DLD1 (cell line): ENCODE measurements around the gene SOX12.

Source experiments
- in situ Hi-C: cut with HindIII; loops from 2 replicates; pipeline ENCODE4 v1.10.0; 2017; ENCODE audit warnings: low sequenced_read_pairs

Gene SOX12

GRCh38 chr20:325045-325888 is at the start of gene SOX12:
SOX12 (plus strand) TSS chr20:325552; CDS start chr20:325925, 373 bp downstream.
- in situ Hi-C loops: no loop called here

DNA sequence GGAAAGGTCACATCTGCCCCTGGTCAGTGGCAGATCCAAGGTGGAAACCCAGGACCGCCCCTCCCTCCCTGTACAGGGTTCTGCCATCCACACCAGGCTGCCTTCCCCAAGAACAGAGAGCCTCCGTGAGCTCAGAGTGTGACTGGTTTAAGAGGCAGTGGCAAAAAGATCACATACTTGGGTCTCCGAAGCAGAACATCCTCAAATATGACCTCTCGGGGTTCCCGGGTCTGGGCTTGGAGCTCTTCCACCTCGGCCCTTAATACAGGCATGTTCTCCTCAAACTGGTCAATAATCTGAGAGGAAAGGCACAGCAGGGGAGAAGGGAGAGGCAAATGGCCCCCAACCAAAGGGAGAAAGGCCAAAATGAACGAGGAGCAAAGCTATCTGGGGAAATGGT is 49.6 kb upstream of the SOX12 start:
- in situ Hi-C loops: no loop called here

DNA sequence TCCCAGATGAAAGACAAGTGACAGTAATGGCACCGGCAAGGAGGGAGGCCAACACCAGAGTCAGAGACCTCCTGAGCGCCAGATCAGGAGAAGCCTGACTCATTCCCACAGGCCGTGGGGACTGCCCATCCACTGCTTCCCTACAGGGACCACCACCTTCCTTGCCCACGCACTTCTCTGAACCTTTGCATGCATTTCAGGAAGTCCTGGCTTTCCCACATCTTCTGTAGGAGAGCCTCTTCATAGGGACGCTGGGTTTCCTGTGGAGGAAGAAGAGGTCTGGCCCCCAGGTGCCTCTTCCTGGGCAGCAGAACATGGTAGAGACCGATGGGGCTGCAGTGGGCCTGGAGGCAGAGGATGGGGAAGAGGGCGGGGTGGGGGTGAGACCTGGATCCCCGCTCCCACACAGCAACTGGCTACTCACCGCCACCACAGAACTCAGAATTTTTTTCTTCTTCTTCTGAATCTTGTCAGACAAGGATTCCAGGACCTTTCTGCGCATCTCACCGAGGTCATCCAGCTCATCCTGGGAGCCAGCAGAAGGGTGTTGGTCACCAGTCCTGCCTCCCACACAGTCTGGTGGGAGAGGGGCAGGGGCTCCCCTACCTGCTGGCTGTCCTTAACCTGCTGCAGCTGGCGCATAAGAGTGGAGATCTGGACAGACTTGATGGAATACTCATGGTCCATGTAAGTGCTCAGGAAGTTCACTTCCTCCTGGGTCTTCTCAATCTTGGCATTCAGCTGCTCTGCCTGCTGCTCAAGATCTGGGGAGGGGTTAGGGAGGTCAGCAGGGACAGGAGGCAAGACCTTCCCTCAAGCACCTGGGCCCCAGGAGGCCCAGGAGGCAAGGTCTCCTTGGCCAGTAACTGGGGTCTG is 48.5 kb upstream of the SOX12 start:
- in situ Hi-C loops: no loop called here

GRCh38 chr20:277496-277781 is 47.9 kb upstream of the SOX12 start:
- in situ Hi-C loops: no loop called here

GRCh38 chr20:278181-278580 is 47.2 kb upstream of the SOX12 start:
- in situ Hi-C loops: no loop called here

- in situ Hi-C loops: no loop called here
Measured at GRCh38 chr20:278607-279571, 46.5 kb upstream of the SOX12 start.

GRCh38 chr20:284172-284571 is 41.2 kb upstream of the SOX12 start:
- in situ Hi-C loops: no loop called here

GRCh38 chr20:286508-286907 is 38.8 kb upstream of the SOX12 start:
- in situ Hi-C loops: no loop called here

- in situ Hi-C loops: no loop called here
Measured at GRCh38 chr20:288956-289692, 36.2 kb upstream of the SOX12 start.

GRCh38 chr20:289693-290083 is 35.7 kb upstream of the SOX12 start:
- in situ Hi-C loops: no loop called here

DNA sequence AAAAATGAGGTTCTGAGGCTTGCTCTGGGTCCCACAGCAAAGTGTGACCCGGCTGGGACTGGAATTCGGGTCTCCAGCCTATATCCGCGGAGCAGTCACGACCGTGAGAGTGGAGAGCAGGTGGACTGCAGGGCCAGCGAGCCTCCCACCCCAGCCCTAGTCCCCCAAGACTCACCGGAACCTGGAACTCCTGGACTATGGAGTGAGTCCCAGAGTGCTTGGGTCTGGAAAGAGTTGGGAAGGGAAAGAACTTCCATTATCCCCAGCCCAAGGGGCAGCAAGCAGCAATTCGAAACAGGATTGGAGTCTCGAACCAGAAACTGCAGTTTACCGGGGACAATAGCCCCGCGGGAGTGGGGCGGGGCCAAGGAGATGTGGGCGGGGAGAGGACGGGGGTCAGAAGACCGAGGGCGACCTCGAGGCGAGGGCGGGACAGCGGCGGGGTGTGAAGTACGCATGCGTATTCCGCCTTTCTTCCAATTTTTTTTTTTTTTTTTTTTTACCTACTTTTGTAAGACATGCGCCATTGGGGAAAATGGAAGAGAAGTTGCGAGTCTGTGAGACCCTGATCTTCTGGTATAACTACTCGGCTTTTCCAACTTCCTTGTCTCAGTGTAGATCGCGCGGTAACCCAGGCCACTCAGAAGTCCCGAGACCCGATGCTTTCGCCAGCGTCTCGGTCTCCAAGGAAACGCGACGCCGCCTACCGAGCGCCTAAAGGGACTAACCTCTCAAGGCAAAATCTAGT is 35.1 kb upstream of the SOX12 start, which contains the start of gene C20orf96:
C20orf96 (minus strand) TSS at position 667 of the 748 bp plus-strand sequence; CDS start at position 527, 140 bp downstream.
- in situ Hi-C loops: no loop called here

DNA sequence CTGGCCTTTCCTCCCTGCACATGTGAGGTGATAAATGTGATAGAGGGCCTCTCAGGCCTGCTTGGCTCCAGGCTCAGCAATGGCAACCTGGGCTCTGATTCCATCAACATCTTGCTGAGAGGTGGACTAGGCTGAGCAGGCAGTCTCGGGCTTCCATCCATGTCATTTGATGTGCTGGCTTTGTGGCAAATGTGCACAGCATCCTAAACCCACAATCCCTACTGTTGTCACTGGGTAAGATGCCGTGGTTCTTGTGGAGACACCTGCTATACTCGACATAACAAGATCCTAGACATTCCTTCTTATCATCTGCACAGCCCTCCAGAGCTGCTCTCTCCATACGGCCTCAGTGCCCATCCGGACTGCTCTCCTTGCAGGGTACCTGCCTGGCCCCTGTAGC is 30.8 kb upstream of the SOX12 start:
- in situ Hi-C loops: no loop called here

GRCh38 chr20:295804-296203 is 29.5 kb upstream of the SOX12 start:
- in situ Hi-C loops: no loop called here

DNA sequence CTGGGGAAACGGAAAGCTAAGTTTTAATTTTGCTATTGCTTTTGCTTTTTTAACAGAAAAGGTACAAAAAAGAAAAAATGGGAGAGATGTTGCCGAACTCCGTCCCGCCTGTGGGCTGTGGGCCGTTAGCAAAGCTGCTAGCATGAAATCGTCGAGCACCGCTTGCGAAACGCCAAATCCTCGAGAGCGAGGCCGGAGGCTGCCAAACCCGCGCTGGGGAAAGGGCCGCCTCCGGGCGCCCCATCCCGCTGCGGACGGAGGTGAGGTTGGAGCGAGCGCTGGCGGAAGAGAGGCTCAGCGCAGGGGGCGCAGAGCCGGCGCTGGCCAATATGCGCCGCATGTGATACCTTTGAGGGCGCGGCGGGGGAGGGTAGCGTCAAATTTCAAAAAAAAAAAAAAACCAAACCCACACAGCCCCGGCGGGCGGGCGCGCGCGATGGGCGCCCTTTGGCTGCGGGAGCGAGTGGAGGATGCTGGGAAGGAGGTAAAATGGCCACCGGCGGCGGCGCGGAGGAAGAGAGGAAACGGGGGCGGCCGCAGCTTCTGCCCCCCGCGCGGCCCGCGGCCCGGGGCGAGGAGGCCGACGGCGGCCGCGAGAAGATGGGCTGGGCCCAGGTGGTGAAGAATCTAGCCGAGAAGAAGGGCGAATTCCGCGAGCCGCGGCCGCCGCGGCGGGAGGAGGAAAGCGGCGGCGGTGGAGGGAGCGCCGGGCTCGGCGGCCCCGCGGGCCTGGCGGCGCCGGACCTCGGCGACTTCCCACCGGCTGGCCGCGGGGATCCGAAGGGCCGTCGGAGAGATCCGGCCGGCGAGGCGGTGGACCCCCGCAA is 28.0 kb upstream of the SOX12 start, which contains the start of gene ZCCHC3:
ZCCHC3 (plus strand) TSS at position 473 of the 827 bp plus-strand sequence; CDS start at position 490, 17 bp downstream.
- in situ Hi-C loops: no loop called here

DNA sequence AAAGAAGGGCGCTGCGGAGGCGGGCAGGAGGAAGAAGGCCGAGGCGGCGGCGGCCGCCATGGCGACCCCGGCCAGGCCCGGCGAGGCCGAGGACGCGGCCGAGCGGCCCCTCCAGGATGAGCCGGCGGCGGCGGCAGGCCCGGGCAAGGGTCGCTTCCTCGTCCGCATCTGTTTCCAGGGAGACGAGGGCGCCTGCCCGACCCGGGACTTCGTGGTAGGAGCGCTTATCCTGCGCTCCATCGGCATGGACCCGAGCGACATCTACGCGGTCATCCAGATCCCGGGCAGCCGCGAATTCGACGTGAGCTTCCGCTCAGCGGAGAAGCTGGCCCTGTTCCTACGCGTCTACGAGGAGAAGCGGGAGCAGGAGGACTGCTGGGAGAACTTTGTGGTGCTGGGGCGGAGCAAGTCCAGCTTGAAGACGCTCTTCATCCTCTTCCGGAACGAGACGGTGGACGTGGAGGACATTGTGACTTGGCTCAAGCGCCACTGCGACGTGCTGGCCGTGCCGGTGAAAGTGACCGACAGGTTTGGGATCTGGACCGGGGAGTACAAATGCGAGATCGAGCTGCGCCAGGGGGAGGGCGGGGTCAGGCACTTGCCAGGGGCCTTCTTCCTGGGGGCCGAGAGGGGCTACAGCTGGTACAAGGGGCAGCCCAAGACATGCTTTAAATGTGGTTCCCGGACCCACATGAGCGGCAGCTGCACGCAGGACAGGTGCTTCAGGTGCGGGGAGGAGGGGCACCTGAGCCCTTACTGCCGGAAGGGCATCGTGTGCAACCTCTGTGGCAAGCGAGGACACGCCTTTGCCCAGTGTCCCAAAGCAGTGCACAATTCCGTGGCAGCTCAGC is 27.2 kb upstream of the SOX12 start:
- in situ Hi-C loops: no loop called here

DNA sequence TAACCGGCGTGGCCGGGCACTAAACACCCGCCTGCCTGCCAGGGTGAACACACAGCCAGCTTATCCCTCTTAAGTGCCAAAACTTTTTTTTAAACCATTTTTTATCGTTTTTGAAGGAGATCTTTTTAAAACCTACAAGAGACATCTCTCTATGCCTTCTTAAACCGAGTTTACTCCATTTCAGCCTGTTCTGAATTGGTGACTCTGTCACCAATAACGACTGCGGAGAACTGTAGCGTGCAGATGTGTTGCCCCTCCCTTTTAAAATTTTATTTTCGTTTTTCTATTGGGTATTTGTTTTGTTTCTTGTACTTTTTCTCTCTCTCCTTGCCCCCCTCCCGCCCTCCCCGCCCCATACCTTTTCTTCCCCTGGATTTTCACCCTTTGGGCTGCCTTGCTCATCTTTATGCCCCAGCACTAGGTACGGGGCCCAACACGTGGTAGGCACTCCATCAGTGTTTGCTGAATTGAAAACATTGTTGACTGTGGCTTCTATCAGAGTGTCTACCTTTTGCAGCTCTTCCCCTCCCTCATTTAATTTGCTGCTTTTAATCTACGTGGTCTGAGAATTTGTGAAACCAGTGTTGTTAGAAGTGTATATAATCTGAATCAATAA is 26.5 kb upstream of the SOX12 start:
- in situ Hi-C loops: no loop called here

- in situ Hi-C loops: no loop called here
Measured at GRCh38 chr20:300345-300990, 24.9 kb upstream of the SOX12 start.
